Fibroblast of skin of left quadriceps (primary cell): Measurements from ENCODE around the gene SORCS3.

Source experiments
- DNase-seq, 2 experiments: peaks; one replicate each; pipeline ENCODE4 v3.0.0-alpha.2; 2013; ENCODE audit warnings: low read depth in 2 of 2

The SORCS3 gene

GRCh38 chr10:104778371-104778770, 137.3 kb downstream of the SORCS3 start:
- no peak for DNase-seq

GRCh38 chr10:104779701-104780100, 138.6 kb downstream of the SORCS3 start:
- DNase-seq, result no peak

- no peak for DNase-seq
Observed at GRCh38 chr10:104780165-104780564, 139.1 kb downstream of the SORCS3 start.

GRCh38 chr10:104780946-104781595, 140.0 kb downstream of the SORCS3 start:
- no peak for DNase-seq

- no peak for DNase-seq
Observed at GRCh38 chr10:104784452-104784851, 143.4 kb downstream of the SORCS3 start.

GRCh38 chr10:104791471-104791870, 150.4 kb downstream of the SORCS3 start:
- no peak for DNase-seq

GRCh38 chr10:104795411-104795810, 154.3 kb downstream of the SORCS3 start:
- no peak for DNase-seq

- no peak for DNase-seq
Observed at GRCh38 chr10:104796823-104797222, 155.7 kb downstream of the SORCS3 start.

- DNase-seq, result no peak
Observed at GRCh38 chr10:104802941-104803340, 161.9 kb downstream of the SORCS3 start.

GRCh38 chr10:104804880-104805279, 163.8 kb downstream of the SORCS3 start:
- no peak for DNase-seq

GRCh38 chr10:104806801-104807200, 165.7 kb downstream of the SORCS3 start:
- peak in 1 of 2 experiments; percentile 17 for DNase-seq

GRCh38 chr10:104807581-104808310, 166.7 kb downstream of the SORCS3 start:
- no peak for DNase-seq

GRCh38 chr10:104809288-104810090, 168.4 kb downstream of the SORCS3 start:
- no peak for DNase-seq

- DNase-seq, result no peak
Observed at GRCh38 chr10:104811166-104811565, 170.1 kb downstream of the SORCS3 start.

GRCh38 chr10:104816501-104816900, 175.4 kb downstream of the SORCS3 start:
- no peak for DNase-seq

- no peak for DNase-seq
Observed at GRCh38 chr10:104819731-104820130, 178.6 kb downstream of the SORCS3 start.

- DNase-seq, result no peak
Observed at GRCh38 chr10:104822088-104822487, 181.0 kb downstream of the SORCS3 start.

GRCh38 chr10:104824380-104825006, 183.4 kb downstream of the SORCS3 start:
- DNase-seq, result no peak

GRCh38 chr10:104831272-104831671, 190.2 kb downstream of the SORCS3 start:
- DNase-seq, result no peak

GRCh38 chr10:104834580-104834979, 193.5 kb downstream of the SORCS3 start:
- no peak for DNase-seq

- DNase-seq, result no peak
Observed at GRCh38 chr10:104835422-104835821, 194.3 kb downstream of the SORCS3 start.

GRCh38 chr10:104842704-104843103, 201.6 kb downstream of the SORCS3 start:
- no peak for DNase-seq
